OCI-LY7 (cell line): ENCODE data around the gene ZNF774. TPM values are rescaled to one million over a fixed set of nuclear protein-coding genes. Genes with fewer than 3 reads are reported as not detected.
A peak's percentile ranks its signal among the peaks of the same experiment; 100 is the strongest.

Source experiments
- BruUV-seq: library from RNA; stranded (reverse); fragments of 400-500 nt; replicated peaks from 2 replicates; lab custom pipeline; 2021; lab: Mats Ljungman, UMichigan
- CTCF ChIA-PET: fragments of 300-600 bp; sonication (Branson Sonifier 250); formaldehyde crosslinking; loops from one replicate; lab custom pipeline; 2022; ENCODE audit warnings: antibody characterized with exemption; ENCODE audit not compliant: unreplicated experiment; lab: Charles Lee
- POLR2A ChIA-PET: fragments of 300-600 bp; sonication (Branson Sonifier 250); formaldehyde crosslinking; loops from one replicate; lab custom pipeline; 2022; ENCODE audit warnings: antibody characterized with exemption; lab: Charles Lee
- DNase-seq: peaks from one replicate; pipeline ENCODE4 v3.0.0-alpha.2; 2015; ENCODE audit warnings: low spot score
- H2AFZ ChIP-seq: fragments of 200-600 bp; sonication (generic), shearing (Covaris generic); 2 replicates; pipeline ENCODE4 v1.6.1; 2014; ENCODE audit warnings: mild to moderate bottlenecking, antibody characterized with exemption, low read length, moderate library complexity
- H3K27ac ChIP-seq: fragments of 200-600 bp; sonication (generic); 2 replicates; pipeline ENCODE4 v1.5.1; 2014; ENCODE audit warnings: mixed run types, low read depth, mild to moderate bottlenecking, moderate library complexity, low read length, inconsistent platforms; ENCODE audit not compliant: poor library complexity, severe bottlenecking
- H3K36me3 ChIP-seq: fragments of 200-600 bp; sonication (generic); 2 replicates; pipeline ENCODE4 v1.6.1; 2014; ENCODE audit warnings: mild to moderate bottlenecking, antibody characterized with exemption, low read length, moderate library complexity, mixed read lengths; ENCODE audit not compliant: insufficient read depth
- H3K4me1 ChIP-seq: fragments of 200-600 bp; sonication (generic); 2 replicates; pipeline ENCODE4 v1.5.1; 2014; ENCODE audit warnings: mild to moderate bottlenecking, low read length; ENCODE audit not compliant: insufficient read depth, poor library complexity, severe bottlenecking
- H3K4me2 ChIP-seq: fragments of 200-600 bp; sonication (generic); 2 replicates; pipeline ENCODE4 v1.6.1; 2014; ENCODE audit warnings: mild to moderate bottlenecking, low read length
- H3K4me3 ChIP-seq: fragments of 200-600 bp; sonication (generic); 2 replicates; pipeline ENCODE4 v1.5.1; 2014; ENCODE audit warnings: mild to moderate bottlenecking, low read depth, low read length; ENCODE audit not compliant: poor library complexity, severe bottlenecking
- H3K79me2 ChIP-seq: fragments of 200-600 bp; sonication (generic); 2 replicates; pipeline ENCODE4 v1.6.1; 2016; ENCODE audit warnings: low read depth, mild to moderate bottlenecking, low read length, moderate library complexity, mixed read lengths; ENCODE audit not compliant: insufficient read depth
- H3K9me2 ChIP-seq: fragments of 200-600 bp; sonication (generic); 2 replicates; pipeline ENCODE4 v1.6.1; 2016; ENCODE audit warnings: mild to moderate bottlenecking, low read length, mixed read lengths; ENCODE audit not compliant: insufficient read depth
- H3K9me3 ChIP-seq: fragments of 200-600 bp; sonication (generic); 2 replicates; pipeline ENCODE4 v1.6.1; 2014; ENCODE audit warnings: mild to moderate bottlenecking, mixed run types, low read length, mixed read lengths
- H4K20me1 ChIP-seq: fragments of 200-600 bp; sonication (generic); 2 replicates; pipeline ENCODE4 v1.6.1; 2014; ENCODE audit warnings: mild to moderate bottlenecking, antibody characterized with exemption, low read length, moderate library complexity, mixed read lengths; ENCODE audit not compliant: insufficient read depth
- EZH2phosphoT487 ChIP-seq: fragments of 200-600 bp; sonication (generic); IDR thresholded peaks from 2 replicates; pipeline ENCODE4 v1.6.1; 2018; ENCODE audit warnings: low read depth, borderline replicate concordance, mild to moderate bottlenecking, mixed run types, antibody characterized with exemption, low read length, moderate library complexity, mixed read lengths
- intact Hi-C: fragments of 100-400 bp; cut with micrococcal nuclease; formaldehyde crosslinking; loops from one replicate; pipeline ENCODE4 v1.10.0; 2022; ENCODE audit not compliant: unreplicated experiment
- total RNA-seq, 2 experiments: library from RNA; depleted of rRNA in 1 of 2; stranded (reverse); fragments of >200 nt in 1 of 2; shearing (Covaris generic) in 1 of 2; gene quantifications; 2 replicates each; pipeline ENCODE4 v1.2.3, GENCODE V29; 2014 to 2022
- TF ChIP-seq, protein P1 (sequence below): fragments of 200-600 bp; sonication (generic); conservative IDR thresholded peaks from 2 replicates; pipeline ENCODE4 v1.5.1; 2014; ENCODE audit warnings: mild to moderate bottlenecking, antibody characterized with exemption, low read length, moderate library complexity, mixed read lengths

The ZNF774 gene
- total RNA-seq, 2 experiments from 2014 or later = 1.2 to 1.6 TPM

DNA sequence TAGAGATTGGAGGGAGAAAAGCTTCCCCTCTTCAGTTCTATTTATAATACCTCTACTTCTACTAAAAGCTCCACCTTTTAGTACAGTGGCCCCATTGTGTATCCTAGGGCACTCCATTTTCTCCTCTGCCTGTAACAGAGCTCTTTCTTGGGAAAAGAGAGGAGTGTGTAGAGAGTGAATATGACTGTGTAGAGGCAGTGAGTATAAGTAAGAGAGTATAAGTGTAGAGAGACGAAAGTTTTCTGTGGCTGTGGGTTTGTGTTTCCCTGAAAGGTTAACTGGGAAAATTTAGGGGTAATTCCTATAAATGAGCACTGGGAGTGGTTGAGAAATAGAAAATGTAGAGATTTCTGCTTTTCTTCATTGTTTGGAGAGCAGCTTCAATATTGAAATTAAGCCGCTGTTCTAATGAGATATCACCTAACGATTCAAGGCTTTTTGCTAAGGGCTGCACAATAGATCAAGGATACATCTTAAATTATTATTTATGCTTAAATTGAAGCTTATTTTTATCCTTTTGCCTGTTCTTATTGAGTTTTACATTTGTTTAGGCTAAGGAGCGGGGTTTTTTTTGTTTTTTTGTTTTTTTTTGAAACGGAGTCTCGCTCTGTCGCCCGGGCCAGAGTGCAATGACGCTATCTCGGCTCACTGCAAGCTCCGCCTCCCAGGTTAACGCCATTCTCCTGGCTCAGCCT, 42.8 kb downstream of the ZNF774 start:
- DNase-seq = no peak
- Histone ChIP-seq H3K4me1 (peaks cover 13% of the 10 kb centered on the region), H3K27ac (no peak overlapping the region), H3K4me2 (no peak overlapping the region), H3K9me3 (no peaks in the 10 kb centered on the region), H2AFZ (no peak overlapping the region), H4K20me1 (no peaks in the 10 kb centered on the region; the same call in 1 of the 2 replicates), H3K79me2 (peaks cover 79% of the 10 kb centered on the region), H3K36me3 (peaks cover 51% of the 10 kb centered on the region), H3K4me3 (no peak overlapping the region), H3K9me2 (no peaks in the 10 kb centered on the region)
- CTCF ChIA-PET = no interaction called here
- intact Hi-C loops = no loop called here
- POLR2A ChIA-PET = interaction anchor here (0.5 to 1.4 kb wide), 5 partner anchors 11 to 149 kb away, joined by 3 to 4 read pairs (median 3); no protein-coding TSS in a partner anchor
- BruUV-seq = no TSS peak
- TF ChIP-seq, protein P1, sequence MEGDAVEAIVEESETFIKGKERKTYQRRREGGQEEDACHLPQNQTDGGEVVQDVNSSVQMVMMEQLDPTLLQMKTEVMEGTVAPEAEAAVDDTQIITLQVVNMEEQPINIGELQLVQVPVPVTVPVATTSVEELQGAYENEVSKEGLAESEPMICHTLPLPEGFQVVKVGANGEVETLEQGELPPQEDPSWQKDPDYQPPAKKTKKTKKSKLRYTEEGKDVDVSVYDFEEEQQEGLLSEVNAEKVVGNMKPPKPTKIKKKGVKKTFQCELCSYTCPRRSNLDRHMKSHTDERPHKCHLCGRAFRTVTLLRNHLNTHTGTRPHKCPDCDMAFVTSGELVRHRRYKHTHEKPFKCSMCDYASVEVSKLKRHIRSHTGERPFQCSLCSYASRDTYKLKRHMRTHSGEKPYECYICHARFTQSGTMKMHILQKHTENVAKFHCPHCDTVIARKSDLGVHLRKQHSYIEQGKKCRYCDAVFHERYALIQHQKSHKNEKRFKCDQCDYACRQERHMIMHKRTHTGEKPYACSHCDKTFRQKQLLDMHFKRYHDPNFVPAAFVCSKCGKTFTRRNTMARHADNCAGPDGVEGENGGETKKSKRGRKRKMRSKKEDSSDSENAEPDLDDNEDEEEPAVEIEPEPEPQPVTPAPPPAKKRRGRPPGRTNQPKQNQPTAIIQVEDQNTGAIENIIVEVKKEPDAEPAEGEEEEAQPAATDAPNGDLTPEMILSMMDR = no peak
- TF ChIP-seq EZH2phosphoT487 = no peak

DNA sequence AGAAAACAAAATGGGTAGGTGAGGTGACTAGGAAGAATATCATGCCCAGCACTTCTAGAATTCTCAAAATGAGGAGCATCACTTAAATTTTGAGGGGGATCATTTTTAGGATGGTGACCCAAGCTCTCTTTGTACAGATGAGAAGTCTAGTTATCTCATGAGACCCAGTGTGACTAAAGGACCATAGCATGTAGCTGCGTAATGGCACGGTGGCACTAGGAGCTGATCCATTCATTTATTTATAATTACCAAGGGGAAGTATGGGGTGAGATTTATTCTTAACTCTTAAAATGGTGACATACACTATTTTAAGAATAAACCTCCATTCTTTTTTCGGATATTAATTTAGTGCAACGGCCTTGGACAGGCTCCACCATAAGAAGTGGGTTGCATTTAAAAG, 44.2 kb downstream of the ZNF774 start:
- DNase-seq = no peak
- peaks cover 79% of the 10 kb centered on the region for H3K79me2 ChIP-seq
- POLR2A ChIA-PET = no interaction called here

DNA sequence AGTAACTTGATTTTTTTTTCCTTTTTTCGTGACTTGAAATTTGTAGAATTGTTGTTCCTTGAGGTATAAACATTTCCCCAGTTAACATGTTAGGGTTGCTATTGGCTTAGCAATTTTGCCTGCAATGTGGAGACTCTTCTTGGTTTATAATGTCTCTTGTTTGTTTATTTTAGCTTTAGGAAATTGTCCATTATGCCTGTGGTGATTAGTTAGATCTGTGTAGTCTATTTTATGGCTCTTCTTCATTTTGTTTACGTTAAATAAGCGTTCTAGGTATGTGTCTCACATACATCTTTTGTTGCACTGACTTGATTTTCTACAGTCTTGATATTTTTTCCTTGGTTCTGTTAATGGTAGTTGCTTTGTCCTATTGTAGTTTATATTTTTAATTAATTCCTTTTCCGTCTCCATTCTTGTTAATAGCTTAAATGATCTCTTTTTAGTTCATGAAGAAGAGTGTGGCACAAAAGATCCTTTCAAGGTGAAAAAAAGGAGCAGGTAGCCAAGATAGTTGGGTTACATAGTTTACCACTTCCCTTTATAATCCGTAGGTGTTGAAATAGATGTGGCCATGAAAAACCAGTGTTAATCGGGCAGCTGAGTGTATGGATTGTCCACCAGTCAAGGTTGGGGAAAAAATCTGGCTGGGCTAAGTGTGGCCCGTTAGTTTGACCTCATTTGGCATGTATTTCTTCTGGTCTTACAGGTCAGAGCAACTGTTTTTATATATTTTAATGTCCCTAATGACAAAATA, 48.1 kb downstream of the ZNF774 start:
- intact Hi-C loops = loop anchor here (10.0 kb wide), 1 partner anchor 625 kb away; the partner anchor contains the start of gene VPS33B
- peak overlapping the region; percentile 29 for H3K4me3 ChIP-seq
- peak overlapping the region; percentile 75 for H3K4me2 ChIP-seq
- peaks cover 87% of the 10 kb centered on the region for H3K79me2 ChIP-seq
- no peak for DNase-seq
- H3K9me3 ChIP-seq = no peaks in the 10 kb centered on the region
- no TSS peak for BruUV-seq
- H3K4me1 ChIP-seq = peaks cover 27% of the 10 kb centered on the region
- no peaks in the 10 kb centered on the region for H3K9me2 ChIP-seq
- H3K36me3 ChIP-seq = peaks cover 21% of the 10 kb centered on the region
- peaks cover 14% of the 10 kb centered on the region; the same call in 1 of the 2 replicates for H4K20me1 ChIP-seq
- ChIA-PET POLR2A (interaction anchor here (0.6 to 3.1 kb wide), 5 partner anchors 12 to 32 kb away, joined by 3 to 9 read pairs (median 5); partner anchors contain the start of gene IQGAP1), CTCF (interaction anchor here (0.6 kb wide), 1 partner anchor 13 kb away, joined by 4 read pairs; no protein-coding TSS in a partner anchor)
- peak overlapping the region; percentile 18 for H3K27ac ChIP-seq
- TF ChIP-seq, protein P1 = no peak
- TF ChIP-seq EZH2phosphoT487 = no peak
- H2AFZ ChIP-seq = no peak overlapping the region

More for the DNA sequence above, 44.2 kb downstream of the ZNF774 start:
- Histone ChIP-seq H3K4me1 (peaks cover 18% of the 10 kb centered on the region), H3K4me3 (no peak overlapping the region), H3K4me2 (no peak overlapping the region), H3K9me3 (no peaks in the 10 kb centered on the region), H3K36me3 (peaks cover 42% of the 10 kb centered on the region), H3K27ac (no peak overlapping the region), H2AFZ (no peak overlapping the region), H3K9me2 (no peaks in the 10 kb centered on the region), H4K20me1 (peaks cover 3% of the 10 kb centered on the region; the same call in 1 of the 2 replicates)
- intact Hi-C loops = no loop called here
- CTCF ChIA-PET = interaction anchor here (1.6 kb wide), 1 partner anchor 22 kb away, joined by 3 read pairs; no protein-coding TSS in a partner anchor
- TF ChIP-seq EZH2phosphoT487 = no peak
- BruUV-seq = no TSS peak
